ENCODE results near the gene CAMTA1.

The CAMTA1 gene

GRCh38 chr1:7550261-7550865 lies 765.1 kb downstream of the CAMTA1 start:
- DNase-seq (ENCODE audit: low read depth in 2 of 2) = no peak

- no peak for DNase-seq (ENCODE audit: low read depth in 2 of 2)
These were observed 765.7 kb downstream of the CAMTA1 start for GRCh38 chr1:7550981-7551380.

DNA sequence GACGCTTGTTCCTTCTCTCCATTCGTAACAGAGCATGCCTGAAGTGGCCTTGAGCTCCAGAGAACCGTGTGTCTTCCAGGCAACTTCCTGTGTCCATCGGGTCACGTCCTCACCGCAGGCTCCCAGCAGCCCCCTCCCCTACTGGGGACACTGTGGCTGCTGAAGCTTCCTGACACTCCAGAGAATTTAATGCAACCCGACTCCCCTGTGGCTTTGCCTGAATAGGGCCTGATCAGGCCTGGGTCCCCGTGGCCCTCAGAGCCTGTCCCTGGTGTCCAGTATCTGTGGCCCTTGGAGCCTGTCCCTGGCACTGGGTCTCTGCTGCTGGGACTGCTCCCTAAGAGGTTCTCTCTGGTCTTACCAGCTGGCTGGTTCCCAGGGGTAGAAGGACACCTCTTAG lies 766.2 kb downstream of the CAMTA1 start:
- DNase-seq (ENCODE audit: low read depth in 2 of 2) = no peak

DNA sequence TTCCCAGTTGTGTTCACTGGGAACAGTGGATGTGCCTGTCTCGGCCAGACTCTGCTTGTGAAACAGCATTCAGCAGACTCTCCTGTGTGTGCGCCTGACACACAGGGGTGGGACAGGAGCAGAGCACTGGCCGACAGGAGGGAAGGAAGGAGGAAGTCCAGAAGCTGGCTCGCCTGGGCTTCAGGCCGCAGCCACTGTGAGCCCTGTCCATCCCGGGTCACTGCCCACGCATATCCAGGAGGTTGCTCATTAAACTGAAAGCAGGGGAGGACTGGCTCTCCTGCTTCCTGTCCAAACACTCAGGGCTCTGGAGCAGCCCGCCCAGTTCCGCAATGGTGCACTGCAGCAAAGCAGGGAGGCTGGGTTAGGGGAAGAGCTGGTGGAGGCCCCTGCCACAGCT lies 767.1 kb downstream of the CAMTA1 start:
- no peak for DNase-seq (ENCODE audit: low read depth in 2 of 2)

DNA sequence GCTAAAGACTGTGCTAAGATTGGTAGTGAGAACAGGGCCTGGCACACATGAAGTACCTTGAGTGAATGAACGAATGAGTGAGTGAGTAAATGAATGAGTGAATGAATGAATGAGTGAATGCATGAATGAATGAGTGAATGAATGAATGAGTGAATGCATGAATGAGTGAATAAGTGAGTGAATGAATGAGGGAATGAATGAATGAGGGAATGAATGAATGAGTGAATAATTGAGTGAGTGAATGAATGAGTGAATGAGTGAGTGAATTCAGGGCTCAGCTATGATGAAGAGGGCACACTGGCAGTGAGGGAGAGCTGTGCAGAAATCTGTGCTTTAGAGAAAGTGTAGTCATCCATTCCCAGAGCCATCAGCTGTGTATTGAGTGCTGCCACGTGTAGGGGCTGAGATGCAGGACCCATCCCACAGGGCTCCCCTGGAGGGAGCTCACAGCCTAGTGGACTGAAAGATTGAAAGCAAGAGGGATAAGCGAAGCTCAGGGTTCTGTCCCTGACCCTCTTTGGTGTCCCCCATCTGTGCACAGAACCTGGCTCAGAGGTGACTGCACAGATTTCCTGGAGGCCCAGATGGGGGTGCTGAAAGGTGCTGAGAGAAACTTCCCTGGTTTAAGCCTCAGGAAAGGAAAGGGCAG lies 767.9 kb downstream of the CAMTA1 start:
- no peak for DNase-seq (ENCODE audit: low read depth in 2 of 2)

DNA sequence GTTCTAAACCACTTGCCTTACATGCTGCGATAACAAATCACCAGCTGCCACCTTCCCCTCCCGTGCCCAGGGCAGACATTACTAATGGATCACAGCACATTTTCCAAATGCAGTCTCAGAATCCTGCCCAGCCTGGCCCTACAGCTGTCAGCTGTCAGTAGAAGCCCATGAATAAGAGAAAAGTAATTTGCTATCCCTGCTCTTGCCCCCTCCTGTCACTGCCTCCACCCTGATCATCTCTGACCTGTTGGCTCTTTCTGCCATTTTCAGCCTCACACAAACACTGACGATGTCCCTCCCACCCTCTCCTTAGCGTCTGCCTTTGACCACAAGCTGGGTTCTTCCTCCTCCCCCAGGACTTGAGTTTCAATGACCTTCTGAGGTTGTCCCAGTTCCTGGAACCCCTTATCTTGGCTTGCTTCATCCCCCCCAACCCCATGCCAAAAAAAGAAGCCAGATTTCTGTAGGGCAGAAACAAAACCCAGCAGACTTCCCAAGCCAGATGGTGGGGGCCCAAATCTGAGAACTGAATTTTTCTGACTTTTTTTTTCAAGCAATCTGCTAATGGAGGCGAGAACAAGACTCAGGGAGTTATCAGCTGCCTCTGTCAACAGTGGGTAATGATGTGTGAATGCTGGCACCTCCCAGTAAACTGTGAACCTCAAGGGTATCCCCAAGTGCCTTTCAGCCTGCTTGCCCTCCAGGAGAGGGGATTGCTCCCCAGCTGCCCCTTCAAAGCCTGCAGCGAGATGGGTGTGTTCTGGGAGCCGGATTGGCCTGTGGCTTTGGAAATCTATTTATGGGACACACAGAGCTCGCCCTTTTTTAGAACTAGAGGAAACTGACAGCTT lies 769.4 kb downstream of the CAMTA1 start:
- no peak for DNase-seq (ENCODE audit: low read depth in 2 of 2)

- DNase-seq (ENCODE audit: low read depth in 2 of 2) = no peak
These were observed 770.3 kb downstream of the CAMTA1 start for GRCh38 chr1:7555391-7556185.

DNA sequence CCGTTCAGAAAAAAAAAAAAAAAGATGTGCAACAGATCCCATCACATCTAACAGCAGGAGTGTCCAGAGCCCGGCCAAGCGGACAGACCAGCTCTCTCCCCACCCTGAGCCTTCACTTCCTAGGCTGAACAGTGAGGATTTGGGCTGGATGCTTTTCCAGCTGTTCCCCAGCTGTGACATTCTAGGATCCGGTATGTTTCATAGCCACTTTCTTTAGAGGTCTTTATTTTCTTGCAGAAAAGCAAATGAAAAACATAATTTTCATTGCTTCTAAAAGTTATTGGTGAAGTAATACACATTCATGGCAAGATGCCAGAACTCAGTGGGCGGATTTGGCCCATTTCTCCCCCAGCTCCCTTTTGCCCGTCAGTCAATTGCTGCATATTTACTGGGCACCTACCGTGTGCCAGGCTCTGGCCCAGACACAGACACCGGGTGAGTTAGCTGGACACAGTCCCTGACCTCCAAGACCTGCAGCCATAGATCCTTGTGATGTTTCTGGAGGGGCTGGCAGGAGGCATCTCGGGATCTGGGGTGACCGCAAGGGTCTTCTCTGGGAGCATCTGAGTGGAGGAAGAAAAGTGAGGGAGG lies 772.1 kb downstream of the CAMTA1 start:
- no peak for DNase-seq (ENCODE audit: low read depth in 2 of 2)

DNA sequence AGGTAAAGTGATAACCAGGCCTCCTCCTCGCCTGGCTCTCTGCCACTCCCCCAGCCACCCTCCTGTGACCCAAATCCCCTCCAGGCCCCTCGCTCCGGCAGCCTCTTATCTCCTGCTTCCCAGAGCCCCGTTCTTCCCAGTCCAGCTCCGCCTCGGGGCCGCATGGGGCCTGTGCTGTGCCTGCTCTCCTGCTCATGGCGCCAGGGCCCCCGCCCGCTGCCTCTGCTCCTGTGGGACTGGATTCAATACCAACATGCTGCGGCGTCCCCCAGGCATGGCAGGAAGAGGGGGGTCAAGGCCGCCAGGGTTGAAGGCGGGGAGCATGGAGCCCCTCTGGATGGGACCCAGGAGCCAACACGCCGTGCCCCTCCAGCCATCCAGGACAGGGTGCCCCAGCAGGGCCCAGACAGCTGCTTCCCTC lies 772.8 kb downstream of the CAMTA1 start:
- no peak for DNase-seq (ENCODE audit: low read depth in 2 of 2)

- no peak for DNase-seq (ENCODE audit: low read depth in 2 of 2)
These were observed 773.2 kb downstream of the CAMTA1 start for GRCh38 chr1:7558481-7558880.

- DNase-seq (ENCODE audit: low read depth in 2 of 2) = no peak
These were observed 773.9 kb downstream of the CAMTA1 start for GRCh38 chr1:7558921-7559869.

- no peak for DNase-seq (ENCODE audit: low read depth in 2 of 2)
These were observed 774.9 kb downstream of the CAMTA1 start for GRCh38 chr1:7560128-7560527.

GRCh38 chr1:7560601-7561181 lies 775.4 kb downstream of the CAMTA1 start:
- DNase-seq (ENCODE audit: low read depth in 2 of 2) = no peak

DNA sequence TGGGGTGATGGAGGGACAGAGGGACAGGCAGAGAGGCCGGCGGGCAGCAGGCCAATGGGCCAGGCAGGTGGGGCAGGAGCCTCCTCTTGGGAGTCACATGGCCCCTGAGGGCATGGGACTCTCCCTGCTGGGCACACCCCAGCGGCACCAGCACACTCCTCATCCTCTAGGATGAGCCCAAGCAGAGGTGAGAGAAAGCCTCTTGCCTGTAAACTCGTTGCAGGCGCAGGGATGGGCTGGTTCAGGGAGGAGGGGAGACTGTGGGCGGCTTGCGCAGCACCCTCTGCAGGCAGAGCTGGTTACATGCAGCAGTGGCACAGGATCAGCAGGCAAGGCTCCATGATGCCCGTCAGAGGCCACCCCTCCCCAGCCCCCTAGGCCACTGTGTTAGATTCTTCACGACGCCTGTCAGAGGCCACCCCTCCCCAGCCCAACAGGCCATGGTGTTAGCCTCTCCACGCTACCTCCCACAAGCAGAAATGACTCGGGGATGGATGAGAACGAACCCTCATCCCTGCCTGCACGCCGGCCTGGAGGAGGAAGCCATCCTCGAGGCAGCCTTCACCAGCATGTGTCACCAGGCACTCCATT lies 776.2 kb downstream of the CAMTA1 start:
- peak in 1 of 2 donors; percentile 13 for DNase-seq (ENCODE audit: low read depth in 2 of 2)

- DNase-seq (ENCODE audit: low read depth in 2 of 2) = no peak
These were observed 776.9 kb downstream of the CAMTA1 start for GRCh38 chr1:7561936-7562728.

DNA sequence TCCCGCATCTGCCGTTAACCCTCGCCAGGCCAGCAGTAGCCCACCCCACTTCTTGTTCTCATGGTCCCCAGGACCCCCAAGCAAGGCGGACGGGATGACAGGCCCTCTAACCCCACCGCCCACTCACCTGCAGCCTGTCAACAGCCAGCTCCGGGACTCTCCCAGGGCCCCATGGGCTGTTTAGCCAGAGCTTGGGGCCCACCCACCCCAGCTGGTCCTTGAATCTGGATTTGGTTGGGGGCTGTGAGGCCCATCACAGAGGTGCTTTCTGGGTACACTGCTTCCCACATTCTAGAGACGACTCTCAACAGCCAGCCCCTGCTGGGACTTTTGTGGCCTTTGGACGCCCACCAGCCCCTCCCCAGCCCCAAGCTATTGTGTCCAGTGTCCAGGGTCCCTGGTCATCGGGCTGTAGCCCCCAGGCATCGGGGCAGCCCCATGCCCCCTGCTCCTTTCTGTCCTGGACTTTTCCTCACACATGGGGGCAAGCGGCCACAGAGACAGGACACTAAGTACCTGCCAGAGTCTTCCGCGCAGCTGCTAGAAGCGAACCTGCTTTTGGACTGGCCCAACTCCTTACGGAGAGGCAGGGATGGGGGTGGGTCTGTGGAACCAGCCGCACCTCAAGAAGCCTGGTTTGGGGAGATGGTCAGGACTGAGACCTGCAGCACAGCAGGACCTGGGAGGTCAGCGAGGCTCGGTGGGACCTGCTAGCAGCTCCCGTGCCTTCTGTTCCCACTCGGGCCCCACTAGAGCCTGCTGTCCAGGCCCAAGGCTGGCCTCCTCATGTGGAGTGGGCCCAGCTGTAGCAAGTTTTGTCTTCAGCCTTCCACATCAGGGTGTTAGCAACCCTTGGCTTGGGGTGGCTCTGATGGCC lies 777.7 kb downstream of the CAMTA1 start:
- DNase-seq (ENCODE audit: low read depth in 2 of 2) = no peak

DNA sequence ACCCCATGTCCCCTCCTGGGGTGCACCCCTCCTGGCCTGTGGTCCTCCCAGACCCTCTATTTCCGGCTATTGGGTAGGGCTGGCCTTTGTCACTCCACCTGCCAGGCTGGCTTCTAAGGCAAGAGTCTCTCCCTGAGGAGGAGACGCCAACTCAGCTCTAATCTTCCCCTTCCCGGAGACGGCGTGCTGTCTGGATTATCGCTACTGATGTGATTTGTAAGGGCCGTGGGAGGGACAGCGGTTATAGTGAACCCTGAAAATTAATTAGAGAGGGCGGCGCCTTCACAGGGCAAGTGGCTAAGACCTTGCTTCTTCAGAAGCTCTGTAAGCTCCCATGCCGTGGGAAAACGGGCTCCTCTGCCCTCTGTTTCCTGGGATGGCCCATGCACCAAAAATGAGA lies 778.9 kb downstream of the CAMTA1 start:
- DNase-seq (ENCODE audit: low read depth in 2 of 2) = no peak
